Effector memory CD8-positive, alpha-beta T cell (primary cell): Measurements from ENCODE around the gene C3orf20.

Experiments used
- ATAC-seq: fragments of 150-1000 bp; cut with Tn5 transposase; replicated peaks from 2 replicates; pipeline ENCODE4 v1.10.0; 2021; ENCODE audit warnings: mild to moderate bottlenecking, moderate library complexity
- DNase-seq, 3 experiments: peaks; one replicate each; pipeline ENCODE4 v3.0.0; 2021
- H3K27ac Mint-ChIP-seq, 2 donors: one replicate each; pipeline ENCODE4 v1.8.0; 2022; ENCODE audit warnings: mild to moderate bottlenecking in 2 of 2, mixed read lengths in 2 of 2, moderate library complexity in 2 of 2
- H3K27me3 Mint-ChIP-seq, 2 donors: one replicate each; pipeline ENCODE4 v1.8.0; 2022; ENCODE audit warnings: mixed read lengths in 2 of 2
- H3K36me3 Mint-ChIP-seq: one replicate; pipeline ENCODE4 v1.8.0; 2022; ENCODE audit warnings: mild to moderate bottlenecking, moderate library complexity, mixed read lengths; ENCODE audit not compliant: insufficient read depth
- H3K4me1 Mint-ChIP-seq, 2 donors: one replicate each; pipeline ENCODE4 v1.8.0; 2022; ENCODE audit warnings: low read depth in 2 of 2, mixed read lengths in 2 of 2
- H3K4me3 Mint-ChIP-seq, 2 donors: one replicate each; pipeline ENCODE4 v1.8.0; 2022; ENCODE audit warnings: mild to moderate bottlenecking in 2 of 2, mixed read lengths in 2 of 2, moderate library complexity in 2 of 2
- H3K9me3 Mint-ChIP-seq, 2 donors: one replicate each; pipeline ENCODE4 v1.8.0; 2022; ENCODE audit warnings: mixed read lengths in 2 of 2

C3orf20 gene

DNA sequence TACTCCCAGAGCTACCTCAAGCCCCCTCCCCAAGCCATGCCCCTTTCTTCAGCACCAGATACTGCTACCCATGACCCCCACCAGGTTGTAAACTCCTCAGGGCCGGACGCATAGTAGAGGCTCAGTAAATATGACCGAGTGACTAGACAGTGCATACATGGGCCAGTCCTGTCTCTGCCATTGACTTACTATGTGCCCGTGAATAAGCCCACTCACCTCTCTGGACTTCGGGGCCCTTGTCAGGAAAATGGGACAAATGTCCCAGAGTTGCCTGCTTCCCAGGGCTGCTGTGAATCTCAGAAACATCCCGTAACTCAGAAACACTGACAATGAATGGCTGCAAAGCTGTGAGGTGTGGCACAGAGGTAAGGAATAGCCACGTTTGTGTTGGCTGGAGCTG, 95.7 kb downstream of the C3orf20 start:
- Mint-ChIP-seq H3K36me3 (no peaks in the 10 kb centered on the region), H3K4me3 (no peak overlapping the region), H3K27ac (no peak overlapping the region), H3K27me3 (peaks cover 31 to 83% of the 10 kb centered on the region in 2 donors), H3K4me1 (no peaks in the 10 kb centered on the region), H3K9me3 (no peaks in the 10 kb centered on the region)
- DNase-seq (no peak), ATAC-seq (no peak)

DNA sequence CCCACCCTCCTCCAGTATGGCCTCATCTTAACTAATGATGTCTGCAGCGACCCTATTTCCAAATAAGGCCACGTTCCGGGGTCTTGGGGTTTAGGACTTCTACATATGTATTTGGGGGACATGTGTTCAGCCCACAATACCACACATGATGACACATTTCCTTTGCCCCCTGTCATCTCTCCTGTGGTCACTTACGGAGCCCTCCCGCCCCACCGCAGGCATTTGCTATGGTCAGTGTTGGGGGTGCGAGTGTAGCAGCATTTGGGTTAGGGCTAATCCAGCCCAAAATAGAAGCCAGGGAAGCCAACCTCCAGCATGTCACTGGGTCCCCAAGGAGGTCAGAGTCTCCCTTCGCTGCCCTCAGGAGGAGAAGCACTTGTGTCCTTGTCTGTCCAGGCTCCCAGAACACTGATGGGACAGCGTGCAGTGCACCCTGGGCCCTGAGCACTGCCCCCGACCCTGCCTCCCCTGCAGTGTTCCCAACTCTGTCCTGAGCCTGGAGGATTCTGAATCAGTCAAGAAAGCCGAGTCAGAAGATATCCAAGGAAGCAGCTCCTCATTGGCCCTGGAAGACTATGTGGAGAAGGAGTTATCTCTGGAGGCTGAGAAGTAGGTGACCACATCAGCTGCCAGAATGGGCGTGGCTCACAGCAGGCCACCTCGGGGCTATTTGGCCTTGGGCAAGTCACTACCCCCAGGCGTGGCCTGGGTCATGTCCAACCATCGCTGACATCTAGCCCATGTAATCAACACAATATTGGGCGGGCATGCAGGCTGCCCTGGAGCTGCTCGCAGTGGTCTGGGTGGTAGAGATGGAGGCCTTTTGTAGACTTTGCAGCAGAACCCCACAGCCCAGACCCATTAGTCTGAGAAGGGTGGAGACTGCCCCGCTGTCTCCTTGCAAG, 96.9 kb downstream of the C3orf20 start:
- H3K36me3 Mint-ChIP-seq: no peaks in the 10 kb centered on the region
- no peak overlapping the region for H3K4me3 Mint-ChIP-seq
- H3K27me3 Mint-ChIP-seq: peaks cover 44 to 78% of the 10 kb centered on the region in 2 donors
- DNase-seq (no peak), ATAC-seq (no peak)
- H3K27ac Mint-ChIP-seq: no peak overlapping the region
- H3K4me1 Mint-ChIP-seq: no peaks in the 10 kb centered on the region
- no peaks in the 10 kb centered on the region for H3K9me3 Mint-ChIP-seq

DNA sequence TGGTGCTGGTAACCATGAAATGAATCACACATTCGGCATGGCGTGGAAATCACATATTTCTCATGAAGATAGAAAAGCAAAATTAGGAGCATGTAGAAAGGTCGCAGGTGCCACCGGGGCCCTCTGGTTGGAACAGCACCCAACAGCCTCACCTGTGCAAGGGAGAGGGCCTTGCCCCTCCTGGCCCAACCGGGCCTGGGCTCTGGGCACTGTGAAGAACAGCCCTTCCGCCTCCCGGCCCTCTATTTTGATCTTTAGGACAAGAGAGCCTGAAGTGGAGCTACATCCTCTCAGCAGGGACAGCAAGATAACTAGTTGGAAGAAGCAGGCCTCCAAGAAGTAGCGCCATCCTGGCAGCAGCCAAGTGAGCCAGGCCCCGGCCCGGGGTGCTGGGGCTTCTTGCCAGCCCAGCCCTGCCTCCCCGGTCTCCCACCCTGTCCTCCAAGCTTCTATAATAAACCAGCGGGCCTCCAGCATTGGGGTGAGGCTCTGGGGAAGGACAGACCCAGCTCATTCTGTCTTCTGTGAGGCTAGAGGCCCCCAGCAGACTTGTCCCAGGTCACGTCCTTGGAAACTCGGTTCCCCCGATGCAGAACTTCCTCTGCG, 97.7 kb downstream of the C3orf20 start:
- H3K4me3 Mint-ChIP-seq: no peak overlapping the region
- DNase-seq (no peak), ATAC-seq (no peak)

GRCh38 chr3:14773281-14773680, 98.3 kb downstream of the C3orf20 start:
- Mint-ChIP-seq H3K4me3 (no peak overlapping the region), H3K4me1 (no peaks in the 10 kb centered on the region), H3K27ac (no peak overlapping the region), H3K9me3 (peaks cover 0 to 3% of the 10 kb centered on the region in 2 donors), H3K36me3 (no peaks in the 10 kb centered on the region), H3K27me3 (peaks cover 51 to 68% of the 10 kb centered on the region in 2 donors)
- no peak for DNase-seq
- no peak for ATAC-seq

More for the DNA sequence above, 97.7 kb downstream of the C3orf20 start:
- H3K27me3 Mint-ChIP-seq: peaks cover 46 to 75% of the 10 kb centered on the region in 2 donors
- H3K9me3 Mint-ChIP-seq: no peaks in the 10 kb centered on the region
- no peaks in the 10 kb centered on the region for H3K36me3 Mint-ChIP-seq
- no peak overlapping the region for H3K27ac Mint-ChIP-seq
- no peaks in the 10 kb centered on the region for H3K4me1 Mint-ChIP-seq

GRCh38 chr3:14773691-14774128, 98.8 kb downstream of the C3orf20 start:
- DNase-seq (no peak), ATAC-seq (no peak)
- no peaks in the 10 kb centered on the region for H3K36me3 Mint-ChIP-seq
- no peaks in the 10 kb centered on the region for H3K4me1 Mint-ChIP-seq
- peaks cover 52 to 64% of the 10 kb centered on the region in 2 donors for H3K27me3 Mint-ChIP-seq
- H3K27ac Mint-ChIP-seq: no peak overlapping the region
- H3K9me3 Mint-ChIP-seq: peaks cover 3 to 5% of the 10 kb centered on the region in 2 donors
- H3K4me3 Mint-ChIP-seq: no peak overlapping the region

DNA sequence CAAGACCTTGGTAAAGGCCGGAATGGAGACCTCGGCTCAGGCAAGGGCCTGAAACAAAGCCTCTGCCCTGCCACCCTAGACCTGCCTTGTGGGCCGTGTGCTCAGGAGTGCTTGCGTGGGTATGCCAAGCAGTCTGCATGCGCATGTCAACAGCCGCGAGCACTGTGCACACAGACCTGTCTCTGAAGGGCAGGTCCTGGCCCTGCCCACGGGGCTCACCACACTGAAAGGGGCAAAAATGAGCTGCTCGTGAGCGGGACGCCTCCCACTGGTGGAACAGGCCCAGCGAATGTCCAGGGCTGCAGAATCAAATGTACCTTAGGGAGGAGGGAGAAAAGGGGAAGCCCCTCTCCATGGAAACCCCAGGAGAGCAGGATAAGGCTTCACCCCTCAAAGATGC, 99.5 kb downstream of the C3orf20 start:
- Mint-ChIP-seq H3K36me3 (no peaks in the 10 kb centered on the region), H3K27ac (no peak overlapping the region), H3K9me3 (peaks cover 8 to 11% of the 10 kb centered on the region in 2 donors), H3K27me3 (peaks cover 50 to 57% of the 10 kb centered on the region in 2 donors), H3K4me1 (no peaks in the 10 kb centered on the region), H3K4me3 (no peak overlapping the region)
- no peak for ATAC-seq
- no peak for DNase-seq

- H3K27me3 Mint-ChIP-seq: peaks cover 44 to 51% of the 10 kb centered on the region in 2 donors
- peaks cover 8 to 13% of the 10 kb centered on the region in 2 donors for H3K9me3 Mint-ChIP-seq
- no peak for ATAC-seq
- no peak overlapping the region for H3K4me3 Mint-ChIP-seq
- no peaks in the 10 kb centered on the region for H3K4me1 Mint-ChIP-seq
- no peak overlapping the region for H3K27ac Mint-ChIP-seq
- no peak for DNase-seq
- H3K36me3 Mint-ChIP-seq: no peaks in the 10 kb centered on the region
Observed at GRCh38 chr3:14775011-14775410, 100.1 kb downstream of the C3orf20 start.

DNA sequence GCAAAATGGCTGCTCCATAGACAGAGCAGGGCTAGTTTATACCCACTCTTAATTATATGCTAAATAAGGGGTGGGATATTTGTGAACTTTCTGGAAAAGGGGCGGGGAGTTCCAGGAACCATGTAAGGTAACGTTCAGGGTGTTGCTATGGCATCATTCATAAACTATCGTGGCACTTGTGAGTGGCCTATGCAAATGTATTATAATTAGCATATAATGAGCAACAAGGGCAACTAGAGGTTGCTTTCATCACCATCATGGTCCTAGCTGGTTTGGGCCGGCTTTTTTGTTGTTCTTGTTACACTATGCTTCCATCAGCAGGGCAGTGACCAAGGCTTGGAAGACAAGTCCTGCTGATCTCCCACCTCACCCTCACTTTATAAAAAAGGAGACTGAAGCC, 100.6 kb downstream of the C3orf20 start:
- no peak for DNase-seq
- Mint-ChIP-seq H3K9me3 (peaks cover 8 to 13% of the 10 kb centered on the region in 2 donors), H3K4me3 (no peak overlapping the region), H3K27me3 (peaks cover 43 to 45% of the 10 kb centered on the region in 2 donors), H3K36me3 (no peaks in the 10 kb centered on the region), H3K27ac (no peak overlapping the region), H3K4me1 (no peaks in the 10 kb centered on the region)
- ATAC-seq: no peak

GRCh38 chr3:14779069-14779685, 104.2 kb downstream of the C3orf20 start:
- Mint-ChIP-seq H3K27ac (no peak overlapping the region), H3K4me3 (no peak overlapping the region), H3K27me3 (peaks cover 36 to 38% of the 10 kb centered on the region in 2 donors), H3K36me3 (no peaks in the 10 kb centered on the region), H3K4me1 (no peaks in the 10 kb centered on the region), H3K9me3 (peaks cover 8 to 13% of the 10 kb centered on the region in 2 donors)
- no peak for ATAC-seq
- no peak for DNase-seq

GRCh38 chr3:14780927-14781507, 106.1 kb downstream of the C3orf20 start:
- Mint-ChIP-seq H3K4me1 (no peaks in the 10 kb centered on the region), H3K4me3 (no peak overlapping the region), H3K36me3 (no peaks in the 10 kb centered on the region), H3K9me3 (peaks cover 8 to 13% of the 10 kb centered on the region in 2 donors), H3K27me3 (peaks cover 39 to 41% of the 10 kb centered on the region in 2 donors), H3K27ac (no peak overlapping the region)
- no peak for ATAC-seq
- no peak for DNase-seq

DNA sequence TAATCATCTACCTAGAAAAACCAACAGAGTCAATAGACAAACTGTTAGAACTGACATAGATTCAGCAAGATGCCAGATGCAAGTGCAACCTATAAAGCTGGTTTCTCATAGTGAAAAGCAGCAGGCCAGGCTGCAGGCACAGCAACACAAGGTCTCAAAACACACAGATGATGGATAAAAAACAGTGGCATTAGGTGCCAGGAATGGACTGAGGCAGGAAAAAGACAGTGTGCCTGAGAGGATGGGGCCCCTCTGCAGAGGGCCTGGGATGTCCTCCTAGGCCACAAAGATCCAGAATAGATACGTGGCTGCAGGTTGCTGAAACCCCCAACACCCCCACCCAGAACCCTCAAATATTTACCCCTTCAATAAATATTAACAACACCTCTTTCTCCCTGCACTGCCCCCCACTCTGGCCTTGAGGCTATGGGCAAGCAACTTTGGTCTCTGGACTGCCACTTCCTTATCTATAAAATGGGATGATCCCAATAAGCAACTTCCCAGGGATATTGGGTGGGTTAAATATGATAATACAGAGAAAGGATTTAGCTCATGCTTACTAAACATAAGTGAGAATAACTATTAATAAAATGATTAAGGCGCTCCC, 108.6 kb downstream of the C3orf20 start:
- no peak overlapping the region for H3K27ac Mint-ChIP-seq
- DNase-seq: no peak
- H3K4me3 Mint-ChIP-seq: no peak overlapping the region
- H3K36me3 Mint-ChIP-seq: no peaks in the 10 kb centered on the region
- H3K27me3 Mint-ChIP-seq: peaks cover 34 to 64% of the 10 kb centered on the region in 2 donors
- H3K9me3 Mint-ChIP-seq: peaks cover 4 to 11% of the 10 kb centered on the region in 2 donors
- ATAC-seq: no peak
- no peaks in the 10 kb centered on the region for H3K4me1 Mint-ChIP-seq

DNA sequence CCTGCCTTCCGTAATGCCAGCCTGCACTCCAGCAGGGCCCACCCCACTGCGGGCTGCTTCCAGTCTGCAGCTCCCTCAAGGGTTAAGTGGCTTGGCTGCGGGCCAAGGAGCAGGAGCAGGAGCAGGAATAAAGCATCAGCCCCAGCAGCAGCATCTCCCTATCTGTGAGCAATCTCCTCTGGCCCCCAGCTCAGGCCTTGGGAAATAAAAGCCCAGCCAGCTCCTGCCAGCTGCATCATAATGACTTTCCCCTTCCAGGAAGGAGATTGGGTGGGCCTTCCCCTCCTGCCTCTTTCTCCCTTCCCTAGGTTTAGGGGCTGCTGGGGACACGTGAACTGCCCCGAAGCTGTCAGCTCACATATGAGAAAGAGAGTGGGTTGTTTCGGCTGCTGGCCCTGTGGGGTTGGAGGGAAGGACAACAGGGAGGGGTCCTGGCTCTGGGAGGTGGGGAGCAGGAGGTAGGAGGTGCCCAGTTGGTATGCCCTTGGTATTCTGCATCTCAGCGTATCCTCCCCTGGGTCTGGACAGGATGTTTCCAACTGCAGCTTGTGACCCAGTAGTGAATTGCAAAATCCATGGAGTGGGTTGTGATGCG, 109.2 kb downstream of the C3orf20 start:
- Mint-ChIP-seq H3K36me3 (no peaks in the 10 kb centered on the region), H3K27ac (no peak overlapping the region), H3K9me3 (peaks cover 0 to 5% of the 10 kb centered on the region in 2 donors), H3K4me1 (no peaks in the 10 kb centered on the region), H3K27me3 (peaks cover 28 to 70% of the 10 kb centered on the region in 2 donors), H3K4me3 (no peak overlapping the region)
- DNase-seq: no peak
- ATAC-seq: no peak
